Muscle layer of duodenum (tissue), 2 donors: ENCODE data around the gene PRR18.
A peak's percentile ranks its signal among the peaks of the same experiment; 100 is the strongest.

Experiments used
- H3K27ac ChIP-seq: one replicate; pipeline ENCODE4 v1.7.0; 2013; ENCODE audit warnings: mild to moderate bottlenecking, low read length
- H3K27me3 ChIP-seq: one replicate; pipeline ENCODE4 v1.7.0; 2013; ENCODE audit warnings: low read depth, mild to moderate bottlenecking, control low read depth, low read length
- H3K36me3 ChIP-seq, 2 donors: one replicate each; pipeline ENCODE4 v1.7.0; 2013; ENCODE audit warnings: low read length in 2 of 2, control low read depth in 1 of 2, mild to moderate bottlenecking in 1 of 2; ENCODE audit not compliant: insufficient read depth in 2 of 2, control insufficient read depth in 1 of 2
- H3K4me1 ChIP-seq, 2 donors: one replicate each; pipeline ENCODE4 v1.7.0; 2013; ENCODE audit warnings: low read length in 2 of 2, mild to moderate bottlenecking in 2 of 2, control low read depth in 1 of 2, moderate library complexity in 1 of 2; ENCODE audit not compliant: insufficient read depth in 2 of 2, control insufficient read depth in 1 of 2
- H3K4me3 ChIP-seq, 2 donors: one replicate each; pipeline ENCODE4 v1.7.0; 2013; ENCODE audit warnings: low read length in 2 of 2, low read depth in 1 of 2, mild to moderate bottlenecking in 1 of 2
- H3K9me3 ChIP-seq, 2 donors: one replicate each; pipeline ENCODE4 v1.7.0; 2013; ENCODE audit warnings: low read length in 2 of 2, control low read depth in 1 of 2, mild to moderate bottlenecking in 1 of 2; ENCODE audit not compliant: control insufficient read depth in 1 of 2
- donor health status: healthy.

PRR18 gene

DNA sequence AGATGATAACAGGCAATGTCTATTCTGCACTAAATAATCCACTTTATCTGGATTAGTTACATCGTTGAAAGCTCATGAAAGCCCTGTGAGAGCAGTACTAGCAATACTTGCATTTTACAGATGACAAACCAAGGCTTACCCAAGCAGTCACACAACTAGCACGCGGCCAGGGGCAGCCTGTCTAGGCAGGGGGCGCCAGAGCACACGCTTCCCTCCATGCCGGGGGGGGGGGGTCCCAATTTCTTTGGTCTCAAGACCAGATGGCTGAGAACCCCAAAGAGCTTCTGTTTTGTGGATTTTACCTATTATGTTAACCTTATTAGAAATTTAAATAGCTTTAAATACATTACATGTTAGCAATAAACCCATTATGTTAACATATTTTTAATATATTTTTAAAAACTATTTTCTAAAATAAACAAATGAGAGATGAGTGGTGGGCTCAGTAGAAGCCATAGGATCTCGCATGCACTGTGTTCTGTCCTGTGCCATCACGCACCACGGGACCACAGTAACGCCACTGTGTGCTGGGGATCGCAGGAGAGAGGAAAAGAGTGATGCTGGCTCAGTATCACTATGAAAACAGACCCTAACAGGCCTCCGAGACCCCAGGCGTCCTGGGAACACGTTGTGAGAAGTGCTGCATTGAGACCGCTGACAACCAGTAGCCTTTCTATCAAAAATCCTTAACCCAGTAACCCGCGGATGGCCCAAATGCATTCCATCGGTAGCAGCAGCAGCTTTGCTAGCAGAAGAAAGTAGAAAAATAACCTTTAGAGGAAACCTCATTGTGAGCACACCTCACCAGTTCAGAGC lies 5.3 kb upstream of the PRR18 start:
- Histone ChIP-seq H3K27me3 (peaks cover 8% of the 10 kb centered on the region), H3K4me1 (peaks cover 0 to 2% of the 10 kb centered on the region in 2 donors), H3K9me3 (no peaks in the 10 kb centered on the region), H3K36me3 (no peaks in the 10 kb centered on the region), H3K27ac (no peak overlapping the region), H3K4me3 (no peak overlapping the region)

- Histone ChIP-seq H3K4me1 (peaks cover 0 to 8% of the 10 kb centered on the region in 2 donors), H3K27me3 (peaks cover 11% of the 10 kb centered on the region), H3K27ac (no peak overlapping the region), H3K36me3 (no peaks in the 10 kb centered on the region), H3K4me3 (no peak overlapping the region), H3K9me3 (no peaks in the 10 kb centered on the region)
Measured at GRCh38 chr6:166312832-166313231, 4.6 kb upstream of the PRR18 start.

- Histone ChIP-seq H3K4me3 (no peak overlapping the region), H3K9me3 (no peaks in the 10 kb centered on the region), H3K27me3 (peaks cover 24% of the 10 kb centered on the region), H3K36me3 (no peaks in the 10 kb centered on the region), H3K4me1 (peaks cover 0 to 19% of the 10 kb centered on the region in 2 donors), H3K27ac (no peak overlapping the region)
Measured at GRCh38 chr6:166310634-166311033, 2.4 kb upstream of the PRR18 start.

DNA sequence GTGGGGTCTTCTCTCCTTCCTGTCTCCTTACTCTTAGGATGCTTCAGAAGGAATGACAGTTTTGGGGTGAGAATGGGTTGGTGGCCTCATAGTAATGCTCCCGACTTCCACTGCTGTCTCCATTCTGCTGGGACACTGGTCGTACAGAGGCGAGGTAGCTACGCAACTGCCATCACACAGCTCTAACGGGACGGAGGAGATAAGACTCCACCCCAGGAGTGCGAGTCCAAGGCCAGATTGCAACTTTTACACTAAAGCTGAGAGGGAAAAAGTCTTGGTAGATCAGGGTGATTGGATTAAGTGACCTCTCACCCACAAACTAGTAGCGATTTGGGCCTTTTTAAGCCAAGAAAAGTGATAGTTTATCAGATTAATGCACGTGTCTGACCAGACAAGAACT lies 1.8 kb upstream of the PRR18 start:
- peaks cover 0 to 19% of the 10 kb centered on the region in 2 donors for H3K4me1 ChIP-seq
- H3K27ac ChIP-seq: no peak overlapping the region
- H3K9me3 ChIP-seq: no peaks in the 10 kb centered on the region
- no peaks in the 10 kb centered on the region for H3K36me3 ChIP-seq
- peaks cover 30% of the 10 kb centered on the region for H3K27me3 ChIP-seq
- H3K4me3 ChIP-seq: no peak overlapping the region

- peaks cover 30% of the 10 kb centered on the region for H3K27me3 ChIP-seq
- no peak overlapping the region for H3K27ac ChIP-seq
- peaks cover 0 to 19% of the 10 kb centered on the region in 2 donors for H3K4me1 ChIP-seq
- no peaks in the 10 kb centered on the region for H3K36me3 ChIP-seq
- peak overlapping the region in 1 of 2 donors; percentile 66 for H3K4me3 ChIP-seq
- no peaks in the 10 kb centered on the region for H3K9me3 ChIP-seq
Measured at GRCh38 chr6:166308769-166309589, 787 bp upstream of the PRR18 start.

DNA sequence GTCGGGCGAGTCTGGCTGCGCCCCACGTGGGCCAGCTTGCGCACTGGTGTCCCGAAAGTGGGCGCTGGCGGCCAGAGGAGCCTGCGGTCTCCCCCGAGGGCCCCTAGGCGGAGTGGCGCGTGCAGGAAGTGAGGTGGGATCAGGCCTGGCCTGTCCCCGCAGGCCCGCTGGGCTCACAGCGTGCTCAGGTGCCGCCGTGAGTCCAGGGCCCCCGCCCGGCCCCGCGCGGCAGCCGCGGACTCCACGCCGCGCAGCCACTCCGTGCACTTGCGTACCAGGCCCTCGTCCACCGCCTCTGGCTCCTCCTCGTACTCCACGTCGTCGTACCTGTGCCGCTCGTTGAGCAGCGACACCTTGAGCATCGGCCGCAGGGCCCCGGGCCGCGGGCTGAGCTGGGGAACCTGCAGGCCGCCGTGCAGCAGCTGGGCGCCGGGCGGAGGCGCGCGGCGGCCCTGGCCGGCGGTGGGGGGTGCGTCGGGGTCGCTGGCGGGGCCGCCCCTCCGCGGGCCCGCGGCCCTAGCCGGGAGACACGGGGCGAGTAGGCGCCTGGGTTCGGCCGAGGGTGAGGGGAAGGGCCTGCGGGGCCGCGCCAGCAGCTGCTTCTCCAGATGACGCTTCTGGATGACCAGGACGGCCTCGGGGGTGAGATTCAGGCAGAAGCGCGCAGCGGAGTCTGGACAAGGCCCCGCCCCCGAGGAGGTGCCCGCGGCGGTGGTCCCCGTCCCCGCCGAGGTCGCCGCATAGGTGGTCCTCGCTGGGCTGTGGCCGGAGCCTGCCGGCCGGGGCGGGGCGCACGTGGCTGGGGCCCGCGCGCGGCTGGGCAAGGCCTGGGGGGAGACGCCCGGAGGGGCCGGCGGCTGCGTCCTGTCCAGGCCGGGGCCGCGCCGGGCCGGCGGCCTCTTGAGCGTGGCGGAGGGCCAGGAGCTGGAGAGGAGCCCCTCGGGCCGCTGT lies 835 bp downstream of the PRR18 start:
- H3K36me3 ChIP-seq: no peaks in the 10 kb centered on the region
- no peak overlapping the region for H3K27ac ChIP-seq
- H3K4me3 ChIP-seq: peak overlapping the region in 1 of 2 donors; percentile 66
- peaks cover 30% of the 10 kb centered on the region for H3K27me3 ChIP-seq
- no peaks in the 10 kb centered on the region for H3K9me3 ChIP-seq
- peaks cover 0 to 19% of the 10 kb centered on the region in 2 donors for H3K4me1 ChIP-seq

- Histone ChIP-seq H3K36me3 (no peaks in the 10 kb centered on the region), H3K27ac (no peak overlapping the region), H3K9me3 (no peaks in the 10 kb centered on the region), H3K27me3 (peaks cover 30% of the 10 kb centered on the region), H3K4me3 (peak overlapping the region in 1 of 2 donors; percentile 66), H3K4me1 (peaks cover 0 to 19% of the 10 kb centered on the region in 2 donors)
Measured at GRCh38 chr6:166306378-166307081, 1.7 kb downstream of the PRR18 start.

DNA sequence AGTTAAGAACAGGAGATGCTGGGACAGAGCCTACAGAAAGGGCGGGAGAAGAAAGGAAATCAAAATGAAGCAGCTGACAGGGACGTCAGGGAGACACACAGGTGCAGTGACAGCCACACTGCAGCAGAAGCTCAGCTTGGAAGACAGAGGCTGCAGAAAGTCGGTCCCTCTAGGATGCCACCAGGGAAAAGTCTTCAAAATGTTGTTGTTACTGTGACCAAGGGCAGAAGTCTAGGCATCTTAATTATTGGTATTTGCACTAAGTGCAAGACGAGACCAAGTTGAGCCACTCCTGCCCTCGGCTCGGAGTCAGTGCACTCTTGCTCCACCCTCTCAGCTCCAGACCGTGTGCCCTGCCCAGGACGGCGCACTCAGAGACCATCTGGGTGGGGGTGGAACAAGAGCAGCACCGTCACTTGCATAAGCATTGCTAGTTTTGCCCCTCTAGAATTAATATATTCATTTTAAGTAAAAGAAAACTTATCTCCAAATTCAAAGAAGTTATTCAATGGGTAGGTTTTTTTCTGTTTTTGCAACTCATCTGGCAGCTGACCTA lies 2.6 kb downstream of the PRR18 start:
- Histone ChIP-seq H3K27ac (no peak overlapping the region), H3K9me3 (no peaks in the 10 kb centered on the region), H3K27me3 (peaks cover 30% of the 10 kb centered on the region)

GRCh38 chr6:166304106-166304505 lies 4.1 kb downstream of the PRR18 start:
- Histone ChIP-seq H3K27me3 (peaks cover 27% of the 10 kb centered on the region), H3K36me3 (no peaks in the 10 kb centered on the region), H3K9me3 (no peaks in the 10 kb centered on the region), H3K4me3 (no peak overlapping the region), H3K4me1 (peaks cover 0 to 19% of the 10 kb centered on the region in 2 donors), H3K27ac (no peak overlapping the region)

More for the DNA sequence above, 2.6 kb downstream of the PRR18 start:
- H3K4me3 ChIP-seq: no peak overlapping the region
- no peaks in the 10 kb centered on the region for H3K36me3 ChIP-seq
- H3K4me1 ChIP-seq: peaks cover 0 to 19% of the 10 kb centered on the region in 2 donors
